Liver (tissue), 3 donors: ENCODE data around the gene MRPL37.

Experiments used
- EGR1 ChIP-seq, 2 donors: IDR thresholded peaks; 2 replicates each; pipeline ENCODE4 v1.6.1; 2016 to 2018; ENCODE audit warnings: antibody characterized with exemption in 2 of 2, low read depth in 2 of 2
- GABPA ChIP-seq, 2 donors: IDR thresholded peaks in 1 of 2; conservative IDR thresholded peaks in 1 of 2; 2 replicates each; pipeline ENCODE4 v1.6.1; 2016; ENCODE audit warnings: antibody characterized with exemption in 2 of 2, mild to moderate bottlenecking in 1 of 2, moderate library complexity in 1 of 2
- JUND ChIP-seq, 2 donors: IDR thresholded peaks; 2 replicates each; pipeline ENCODE4 v1.6.1; 2016; ENCODE audit warnings: antibody characterized with exemption in 2 of 2
- RAD21 ChIP-seq, 2 donors: IDR thresholded peaks; 2 replicates each; pipeline ENCODE4 v1.6.1; 2016; ENCODE audit warnings: antibody characterized with exemption in 2 of 2, mild to moderate bottlenecking in 2 of 2
- RXRA ChIP-seq, 2 donors: IDR thresholded peaks; 2 replicates each; pipeline ENCODE4 v1.6.1; 2017 to 2018; ENCODE audit warnings: antibody characterized with exemption in 2 of 2, mild to moderate bottlenecking in 1 of 2
- SP1 ChIP-seq: IDR thresholded peaks from 2 replicates; pipeline ENCODE4 v1.6.1; 2018; ENCODE audit warnings: antibody characterized with exemption, mild to moderate bottlenecking
- TAF1 ChIP-seq: conservative IDR thresholded peaks from 2 replicates; pipeline ENCODE4 v1.6.1; 2016; ENCODE audit warnings: antibody characterized with exemption, mild to moderate bottlenecking
- YY1 ChIP-seq: IDR thresholded peaks from 2 replicates; pipeline ENCODE4 v1.6.1; 2016; ENCODE audit warnings: antibody characterized with exemption, mild to moderate bottlenecking
- TF ChIP-seq, protein P1 (sequence below): IDR thresholded peaks from 2 replicates; pipeline ENCODE4 v1.6.1; 2016; ENCODE audit warnings: antibody characterized with exemption
- TF ChIP-seq, protein P2 (sequence below): fragments of 150-350 bp; IDR thresholded peaks from 2 replicates; pipeline ENCODE4 v1.5.1; 2017; ENCODE audit warnings: improper control_type of control experiment, low read depth, low read length; ENCODE audit not compliant: missing input control
- TF ChIP-seq, protein P3 (sequence below): IDR thresholded peaks from 2 replicates; pipeline ENCODE4 v1.6.1; 2016; ENCODE audit warnings: antibody characterized with exemption
- TF ChIP-seq, protein P4 (sequence below): IDR thresholded peaks from 2 replicates; pipeline ENCODE4 v1.6.1; 2016; ENCODE audit warnings: antibody characterized with exemption, mild to moderate bottlenecking
- TF ChIP-seq, protein P5 (sequence below): IDR thresholded peaks from 2 replicates; pipeline ENCODE4 v1.6.1; 2016; ENCODE audit warnings: antibody characterized with exemption
- donor health status: healthy.
- donor health status: healthy.

DNA sequence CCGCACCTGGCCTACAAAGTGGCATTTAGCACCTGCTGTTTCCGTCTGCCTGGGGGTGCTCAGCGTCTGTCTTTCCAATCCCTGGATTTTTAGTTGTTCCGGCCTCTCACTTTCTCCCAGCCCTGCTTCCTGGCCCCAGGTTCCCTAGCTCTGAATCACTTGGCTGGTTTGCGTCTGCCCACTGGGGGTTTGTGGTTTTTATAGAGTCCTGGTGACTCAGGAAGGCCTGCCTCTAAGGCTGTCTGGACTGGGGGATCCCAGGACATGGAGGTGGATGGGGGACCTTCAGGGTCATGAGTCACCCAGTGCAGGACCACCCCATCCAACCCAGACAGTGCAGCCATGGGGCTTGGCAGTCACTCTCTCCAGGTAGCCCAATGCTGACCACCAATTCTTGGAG is 53.5 kb downstream of the MRPL37 start:
- TF ChIP-seq, protein P1, sequence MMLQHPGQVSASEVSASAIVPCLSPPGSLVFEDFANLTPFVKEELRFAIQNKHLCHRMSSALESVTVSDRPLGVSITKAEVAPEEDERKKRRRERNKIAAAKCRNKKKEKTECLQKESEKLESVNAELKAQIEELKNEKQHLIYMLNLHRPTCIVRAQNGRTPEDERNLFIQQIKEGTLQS: no peak
- TF ChIP-seq, protein P2, sequence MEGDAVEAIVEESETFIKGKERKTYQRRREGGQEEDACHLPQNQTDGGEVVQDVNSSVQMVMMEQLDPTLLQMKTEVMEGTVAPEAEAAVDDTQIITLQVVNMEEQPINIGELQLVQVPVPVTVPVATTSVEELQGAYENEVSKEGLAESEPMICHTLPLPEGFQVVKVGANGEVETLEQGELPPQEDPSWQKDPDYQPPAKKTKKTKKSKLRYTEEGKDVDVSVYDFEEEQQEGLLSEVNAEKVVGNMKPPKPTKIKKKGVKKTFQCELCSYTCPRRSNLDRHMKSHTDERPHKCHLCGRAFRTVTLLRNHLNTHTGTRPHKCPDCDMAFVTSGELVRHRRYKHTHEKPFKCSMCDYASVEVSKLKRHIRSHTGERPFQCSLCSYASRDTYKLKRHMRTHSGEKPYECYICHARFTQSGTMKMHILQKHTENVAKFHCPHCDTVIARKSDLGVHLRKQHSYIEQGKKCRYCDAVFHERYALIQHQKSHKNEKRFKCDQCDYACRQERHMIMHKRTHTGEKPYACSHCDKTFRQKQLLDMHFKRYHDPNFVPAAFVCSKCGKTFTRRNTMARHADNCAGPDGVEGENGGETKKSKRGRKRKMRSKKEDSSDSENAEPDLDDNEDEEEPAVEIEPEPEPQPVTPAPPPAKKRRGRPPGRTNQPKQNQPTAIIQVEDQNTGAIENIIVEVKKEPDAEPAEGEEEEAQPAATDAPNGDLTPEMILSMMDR: no peak
- TF ChIP-seq, protein P3, sequence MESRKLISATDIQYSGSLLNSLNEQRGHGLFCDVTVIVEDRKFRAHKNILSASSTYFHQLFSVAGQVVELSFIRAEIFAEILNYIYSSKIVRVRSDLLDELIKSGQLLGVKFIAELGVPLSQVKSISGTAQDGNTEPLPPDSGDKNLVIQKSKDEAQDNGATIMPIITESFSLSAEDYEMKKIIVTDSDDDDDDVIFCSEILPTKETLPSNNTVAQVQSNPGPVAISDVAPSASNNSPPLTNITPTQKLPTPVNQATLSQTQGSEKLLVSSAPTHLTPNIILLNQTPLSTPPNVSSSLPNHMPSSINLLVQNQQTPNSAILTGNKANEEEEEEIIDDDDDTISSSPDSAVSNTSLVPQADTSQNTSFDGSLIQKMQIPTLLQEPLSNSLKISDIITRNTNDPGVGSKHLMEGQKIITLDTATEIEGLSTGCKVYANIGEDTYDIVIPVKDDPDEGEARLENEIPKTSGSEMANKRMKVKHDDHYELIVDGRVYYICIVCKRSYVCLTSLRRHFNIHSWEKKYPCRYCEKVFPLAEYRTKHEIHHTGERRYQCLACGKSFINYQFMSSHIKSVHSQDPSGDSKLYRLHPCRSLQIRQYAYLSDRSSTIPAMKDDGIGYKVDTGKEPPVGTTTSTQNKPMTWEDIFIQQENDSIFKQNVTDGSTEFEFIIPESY: no peak
- TF ChIP-seq EGR1 (IDR thresholded peaks at IDR 0.05; ENCODE audit: low read depth in 2 of 2) (no peak), YY1 (no peak), RAD21 (IDR thresholded peaks at IDR 0.05) (no peak), RXRA (IDR thresholded peaks at IDR 0.05) (no peak), TAF1 (no peak), GABPA (IDR thresholded peaks at IDR 0.05 in 1 of 2, conservative IDR thresholded peaks at IDR 0.05 in 1 of 2) (no peak), JUND (IDR thresholded peaks at IDR 0.05) (no peak), SP1 (no peak)
- TF ChIP-seq, protein P4, sequence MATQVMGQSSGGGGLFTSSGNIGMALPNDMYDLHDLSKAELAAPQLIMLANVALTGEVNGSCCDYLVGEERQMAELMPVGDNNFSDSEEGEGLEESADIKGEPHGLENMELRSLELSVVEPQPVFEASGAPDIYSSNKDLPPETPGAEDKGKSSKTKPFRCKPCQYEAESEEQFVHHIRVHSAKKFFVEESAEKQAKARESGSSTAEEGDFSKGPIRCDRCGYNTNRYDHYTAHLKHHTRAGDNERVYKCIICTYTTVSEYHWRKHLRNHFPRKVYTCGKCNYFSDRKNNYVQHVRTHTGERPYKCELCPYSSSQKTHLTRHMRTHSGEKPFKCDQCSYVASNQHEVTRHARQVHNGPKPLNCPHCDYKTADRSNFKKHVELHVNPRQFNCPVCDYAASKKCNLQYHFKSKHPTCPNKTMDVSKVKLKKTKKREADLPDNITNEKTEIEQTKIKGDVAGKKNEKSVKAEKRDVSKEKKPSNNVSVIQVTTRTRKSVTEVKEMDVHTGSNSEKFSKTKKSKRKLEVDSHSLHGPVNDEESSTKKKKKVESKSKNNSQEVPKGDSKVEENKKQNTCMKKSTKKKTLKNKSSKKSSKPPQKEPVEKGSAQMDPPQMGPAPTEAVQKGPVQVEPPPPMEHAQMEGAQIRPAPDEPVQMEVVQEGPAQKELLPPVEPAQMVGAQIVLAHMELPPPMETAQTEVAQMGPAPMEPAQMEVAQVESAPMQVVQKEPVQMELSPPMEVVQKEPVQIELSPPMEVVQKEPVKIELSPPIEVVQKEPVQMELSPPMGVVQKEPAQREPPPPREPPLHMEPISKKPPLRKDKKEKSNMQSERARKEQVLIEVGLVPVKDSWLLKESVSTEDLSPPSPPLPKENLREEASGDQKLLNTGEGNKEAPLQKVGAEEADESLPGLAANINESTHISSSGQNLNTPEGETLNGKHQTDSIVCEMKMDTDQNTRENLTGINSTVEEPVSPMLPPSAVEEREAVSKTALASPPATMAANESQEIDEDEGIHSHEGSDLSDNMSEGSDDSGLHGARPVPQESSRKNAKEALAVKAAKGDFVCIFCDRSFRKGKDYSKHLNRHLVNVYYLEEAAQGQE: no peak
- TF ChIP-seq, protein P5, sequence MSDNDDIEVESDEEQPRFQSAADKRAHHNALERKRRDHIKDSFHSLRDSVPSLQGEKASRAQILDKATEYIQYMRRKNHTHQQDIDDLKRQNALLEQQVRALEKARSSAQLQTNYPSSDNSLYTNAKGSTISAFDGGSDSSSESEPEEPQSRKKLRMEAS: no peak
